HepG2 (cell line): ENCODE data around the gene PPP2R5C. TPM values are rescaled to one million over a fixed set of nuclear protein-coding genes. Genes with fewer than 3 reads are reported as not detected.

Experiments
- ADNP ChIP-seq: sonication (generic); formaldehyde crosslinking; IDR thresholded peaks from 2 replicates; pipeline ENCODE4 v1.4.0; 2020; ENCODE audit warnings: missing genetic modification reagents
- AGO1 ChIP-seq: fragments of 200-400 bp; formaldehyde crosslinking; IDR thresholded peaks from 2 replicates; pipeline ENCODE4 v1.6.1; 2017; ENCODE audit warnings: mild to moderate bottlenecking, low read depth, low read length, moderate library complexity; ENCODE audit not compliant: poor library complexity, severe bottlenecking
- HOXA7 ChIP-seq: sonication (generic); formaldehyde crosslinking; IDR thresholded peaks from 2 replicates; pipeline ENCODE4 v1.8.1; 2022; ENCODE audit warnings: mild to moderate bottlenecking, missing genetic modification reagents, moderate library complexity
- NRL ChIP-seq: sonication (generic); formaldehyde crosslinking; IDR thresholded peaks from 2 replicates; pipeline ENCODE4 v1.5.0; 2020; ENCODE audit warnings: missing genetic modification reagents, mild to moderate bottlenecking, moderate library complexity, borderline replicate concordance
- SETDB1 ChIP-seq: sonication (generic); formaldehyde crosslinking; IDR thresholded peaks from 2 replicates; pipeline ENCODE4 v1.5.1; 2020; ENCODE audit warnings: missing genetic modification reagents, mild to moderate bottlenecking, borderline replicate concordance
- SNAI1 ChIP-seq: sonication (generic); formaldehyde crosslinking; IDR thresholded peaks from 2 replicates; pipeline ENCODE4 v1.5.0; 2020; ENCODE audit warnings: mild to moderate bottlenecking, missing genetic modification reagents, borderline replicate concordance
- ZBTB7B ChIP-seq: sonication (generic); formaldehyde crosslinking; IDR thresholded peaks from 2 replicates; pipeline ENCODE4 v1.4.0; 2020; ENCODE audit warnings: missing genetic modification reagents
- ZFP90 ChIP-seq: sonication (generic); formaldehyde crosslinking; IDR thresholded peaks from 2 replicates; pipeline ENCODE4 v1.8.0; 2022; ENCODE audit warnings: missing genetic modification reagents, mild to moderate bottlenecking, inconsistent platforms, borderline replicate concordance
- ZNF224 ChIP-seq: sonication (generic); formaldehyde crosslinking; IDR thresholded peaks from 2 replicates; pipeline ENCODE4 v1.5.0; 2020; ENCODE audit warnings: mild to moderate bottlenecking, missing genetic modification reagents
- ZNF468 ChIP-seq: sonication (generic); formaldehyde crosslinking; IDR thresholded peaks from 2 replicates; pipeline ENCODE4 v1.8.0; 2022; ENCODE audit warnings: mild to moderate bottlenecking, moderate library complexity, missing genetic modification reagents
- ZNF605 ChIP-seq: sonication (generic); formaldehyde crosslinking; IDR thresholded peaks from 2 replicates; pipeline ENCODE4 v1.8.0; 2022; ENCODE audit warnings: mild to moderate bottlenecking, missing genetic modification reagents
- polyA plus RNA-seq, 8 experiments: library from polyadenylated mRNA; depleted of rRNA in 3 of 8; stranded (reverse) in 7 of 8; unstranded in 1 of 8; fragments of >200 nt; fragmentation: Illumina TruSeq in 4 of 8; extraction: Trizol in 4 of 8; gene quantifications; 2 replicates each; pipeline versions ENCODE4 v1.2.1 to v1.2.3, GENCODE V29; 2011 to 2016; ENCODE audit warnings: low read depth in 4 of 8, missing spikeins in 1 of 8, mixed read lengths in 1 of 8; ENCODE audit not compliant: insufficient read depth in 1 of 8
- total RNA-seq, 5 experiments: library from RNA; depleted of rRNA; stranded (reverse); fragments of >200 nt; fragmentation: Illumina TruSeq; extraction: Trizol; gene quantifications; 2 replicates each; pipeline ENCODE4 v1.2.3, GENCODE V29; 2016; ENCODE audit warnings: low read depth in 1 of 5
- TF ChIP-seq, protein P1 (sequence below): sonication (generic); formaldehyde crosslinking; IDR thresholded peaks from 2 replicates; pipeline ENCODE4 v1.4.0; 2020; ENCODE audit warnings: missing genetic modification reagents, borderline replicate concordance
- TF ChIP-seq, protein P2 (sequence below): sonication (generic); formaldehyde crosslinking; IDR thresholded peaks from 2 replicates; pipeline ENCODE4 v1.5.1; 2020; ENCODE audit warnings: mild to moderate bottlenecking, missing genetic modification reagents, moderate library complexity
- TF ChIP-seq, protein P3 (sequence below): sonication (generic); formaldehyde crosslinking; IDR thresholded peaks from 2 replicates; pipeline ENCODE4 v1.5.1; 2020; ENCODE audit warnings: missing genetic modification reagents, mild to moderate bottlenecking, borderline replicate concordance
- TF ChIP-seq, protein P4 (sequence below): sonication (generic); formaldehyde crosslinking; IDR thresholded peaks from 2 replicates; pipeline ENCODE4 v1.4.0; 2020; ENCODE audit warnings: missing genetic modification reagents; ENCODE audit errors: not compliant biosample characterization
- TF ChIP-seq, protein P5 (sequence below): conservative IDR thresholded peaks from 2 replicates; pipeline ENCODE4 v1.6.1; 2018; ENCODE audit warnings: missing genetic modification reagents
- TF ChIP-seq, protein P6 (sequence below): IDR thresholded peaks from 2 replicates; pipeline ENCODE4 v1.6.1; 2016; ENCODE audit warnings: missing genetic modification reagents, missing compliant biosample characterization
- TF ChIP-seq, protein P7 (sequence below): IDR thresholded peaks from 2 replicates; pipeline ENCODE4 v1.6.1; 2016; ENCODE audit warnings: missing compliant biosample characterization, missing genetic modification reagents, borderline replicate concordance

The PPP2R5C gene
- total and polyA plus RNA-seq, 2 of the 13 experiments (the other 11 are each of a cell fraction or from before 2014, with no cell fraction given), result 74.3 to 78.5 TPM

DNA sequence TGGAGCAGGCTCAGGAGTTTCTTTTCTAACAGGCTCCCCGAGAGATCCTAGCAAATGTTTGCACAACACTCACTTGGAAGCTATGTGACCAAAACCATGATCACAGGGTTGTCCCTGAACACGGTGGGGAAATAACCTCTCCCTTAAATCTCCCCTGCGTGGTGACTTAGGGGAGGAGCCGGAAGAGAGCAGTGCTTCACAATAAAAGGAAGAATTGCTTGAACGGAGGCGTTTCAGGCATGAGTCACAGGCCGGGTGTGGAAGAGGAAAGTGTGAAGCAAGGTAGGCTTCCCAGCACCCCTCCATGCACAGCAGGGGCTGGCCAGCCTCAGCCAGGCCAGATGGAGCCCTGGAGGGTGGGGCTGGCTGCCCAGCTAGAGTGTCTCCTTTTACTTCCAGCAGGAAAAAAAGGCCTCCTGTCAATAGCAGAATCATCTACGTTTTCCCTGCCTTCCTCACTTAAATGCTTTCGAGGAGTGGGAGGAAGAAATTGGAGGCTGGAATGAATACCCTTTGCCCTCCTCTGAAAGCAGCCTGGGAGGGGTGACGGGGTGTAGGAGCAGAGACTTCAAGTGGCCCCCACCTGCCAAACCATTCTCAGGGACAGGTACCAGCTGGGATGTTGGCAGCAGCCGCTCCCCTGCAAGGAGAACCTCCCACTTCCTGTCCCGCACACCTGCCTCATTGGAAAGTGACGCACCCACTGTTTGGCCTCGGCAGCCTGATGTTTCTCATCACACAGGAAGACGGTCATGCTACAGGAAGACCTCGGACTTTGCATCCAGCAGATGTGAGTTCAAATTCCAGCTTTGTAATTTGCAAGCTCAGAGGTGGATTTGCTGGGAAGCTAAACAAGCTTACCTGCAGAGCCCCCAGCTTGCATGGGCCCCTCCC lies 30.1 kb upstream of the PPP2R5C start (continued):
- TF ChIP-seq, protein P1, sequence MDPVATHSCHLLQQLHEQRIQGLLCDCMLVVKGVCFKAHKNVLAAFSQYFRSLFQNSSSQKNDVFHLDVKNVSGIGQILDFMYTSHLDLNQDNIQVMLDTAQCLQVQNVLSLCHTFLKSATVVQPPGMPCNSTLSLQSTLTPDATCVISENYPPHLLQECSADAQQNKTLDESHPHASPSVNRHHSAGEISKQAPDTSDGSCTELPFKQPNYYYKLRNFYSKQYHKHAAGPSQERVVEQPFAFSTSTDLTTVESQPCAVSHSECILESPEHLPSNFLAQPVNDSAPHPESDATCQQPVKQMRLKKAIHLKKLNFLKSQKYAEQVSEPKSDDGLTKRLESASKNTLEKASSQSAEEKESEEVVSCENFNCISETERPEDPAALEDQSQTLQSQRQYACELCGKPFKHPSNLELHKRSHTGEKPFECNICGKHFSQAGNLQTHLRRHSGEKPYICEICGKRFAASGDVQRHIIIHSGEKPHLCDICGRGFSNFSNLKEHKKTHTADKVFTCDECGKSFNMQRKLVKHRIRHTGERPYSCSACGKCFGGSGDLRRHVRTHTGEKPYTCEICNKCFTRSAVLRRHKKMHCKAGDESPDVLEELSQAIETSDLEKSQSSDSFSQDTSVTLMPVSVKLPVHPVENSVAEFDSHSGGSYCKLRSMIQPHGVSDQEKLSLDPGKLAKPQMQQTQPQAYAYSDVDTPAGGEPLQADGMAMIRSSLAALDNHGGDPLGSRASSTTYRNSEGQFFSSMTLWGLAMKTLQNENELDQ, result no peak
- TF ChIP-seq NRL (CRISPR knock-in tag) (no peak), ZNF224 (CRISPR knock-in tag) (no peak), SETDB1 (CRISPR knock-in tag) (no peak), AGO1 (no peak), ZNF605 (CRISPR knock-in tag) (peak; percentile 66; the same call in 1 of the 2 replicates), ADNP (no peak), ZBTB7B (no peak), HOXA7 (CRISPR knock-in tag) (no peak), SNAI1 (CRISPR knock-in tag) (no peak), ZFP90 (CRISPR knock-in tag) (no peak), ZNF468 (no peak)
- TF ChIP-seq, protein P2, sequence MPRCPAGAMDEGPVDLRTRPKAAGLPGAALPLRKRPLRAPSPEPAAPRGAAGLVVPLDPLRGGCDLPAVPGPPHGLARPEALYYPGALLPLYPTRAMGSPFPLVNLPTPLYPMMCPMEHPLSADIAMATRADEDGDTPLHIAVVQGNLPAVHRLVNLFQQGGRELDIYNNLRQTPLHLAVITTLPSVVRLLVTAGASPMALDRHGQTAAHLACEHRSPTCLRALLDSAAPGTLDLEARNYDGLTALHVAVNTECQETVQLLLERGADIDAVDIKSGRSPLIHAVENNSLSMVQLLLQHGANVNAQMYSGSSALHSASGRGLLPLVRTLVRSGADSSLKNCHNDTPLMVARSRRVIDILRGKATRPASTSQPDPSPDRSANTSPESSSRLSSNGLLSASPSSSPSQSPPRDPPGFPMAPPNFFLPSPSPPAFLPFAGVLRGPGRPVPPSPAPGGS, result no peak
- TF ChIP-seq, protein P3, sequence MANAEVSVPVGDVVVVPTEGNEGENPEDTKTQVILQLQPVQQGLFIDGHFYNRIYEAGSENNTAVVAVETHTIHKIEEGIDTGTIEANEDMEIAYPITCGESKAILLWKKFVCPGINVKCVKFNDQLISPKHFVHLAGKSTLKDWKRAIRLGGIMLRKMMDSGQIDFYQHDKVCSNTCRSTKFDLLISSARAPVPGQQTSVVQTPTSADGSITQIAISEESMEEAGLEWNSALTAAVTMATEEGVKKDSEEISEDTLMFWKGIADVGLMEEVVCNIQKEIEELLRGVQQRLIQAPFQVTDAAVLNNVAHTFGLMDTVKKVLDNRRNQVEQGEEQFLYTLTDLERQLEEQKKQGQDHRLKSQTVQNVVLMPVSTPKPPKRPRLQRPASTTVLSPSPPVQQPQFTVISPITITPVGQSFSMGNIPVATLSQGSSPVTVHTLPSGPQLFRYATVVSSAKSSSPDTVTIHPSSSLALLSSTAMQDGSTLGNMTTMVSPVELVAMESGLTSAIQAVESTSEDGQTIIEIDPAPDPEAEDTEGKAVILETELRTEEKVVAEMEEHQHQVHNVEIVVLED (CRISPR knock-in tag), result no peak
- TF ChIP-seq, protein P4, sequence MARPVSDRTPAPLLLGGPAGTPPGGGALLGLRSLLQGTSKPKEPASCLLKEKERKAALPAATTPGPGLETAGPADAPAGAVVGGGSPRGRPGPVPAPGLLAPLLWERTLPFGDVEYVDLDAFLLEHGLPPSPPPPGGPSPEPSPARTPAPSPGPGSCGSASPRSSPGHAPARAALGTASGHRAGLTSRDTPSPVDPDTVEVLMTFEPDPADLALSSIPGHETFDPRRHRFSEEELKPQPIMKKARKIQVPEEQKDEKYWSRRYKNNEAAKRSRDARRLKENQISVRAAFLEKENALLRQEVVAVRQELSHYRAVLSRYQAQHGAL (CRISPR knock-in tag), result no peak
- TF ChIP-seq, protein P5, sequence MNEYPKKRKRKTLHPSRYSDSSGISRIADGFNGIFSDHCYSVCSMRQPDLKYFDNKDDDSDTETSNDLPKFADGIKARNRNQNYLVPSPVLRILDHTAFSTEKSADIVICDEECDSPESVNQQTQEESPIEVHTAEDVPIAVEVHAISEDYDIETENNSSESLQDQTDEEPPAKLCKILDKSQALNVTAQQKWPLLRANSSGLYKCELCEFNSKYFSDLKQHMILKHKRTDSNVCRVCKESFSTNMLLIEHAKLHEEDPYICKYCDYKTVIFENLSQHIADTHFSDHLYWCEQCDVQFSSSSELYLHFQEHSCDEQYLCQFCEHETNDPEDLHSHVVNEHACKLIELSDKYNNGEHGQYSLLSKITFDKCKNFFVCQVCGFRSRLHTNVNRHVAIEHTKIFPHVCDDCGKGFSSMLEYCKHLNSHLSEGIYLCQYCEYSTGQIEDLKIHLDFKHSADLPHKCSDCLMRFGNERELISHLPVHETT (CRISPR knock-in tag), result no peak
- TF ChIP-seq, protein P6, sequence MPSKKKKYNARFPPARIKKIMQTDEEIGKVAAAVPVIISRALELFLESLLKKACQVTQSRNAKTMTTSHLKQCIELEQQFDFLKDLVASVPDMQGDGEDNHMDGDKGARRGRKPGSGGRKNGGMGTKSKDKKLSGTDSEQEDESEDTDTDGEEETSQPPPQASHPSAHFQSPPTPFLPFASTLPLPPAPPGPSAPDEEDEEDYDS (CRISPR knock-in tag), result peak; percentile 93
- TF ChIP-seq, protein P7, sequence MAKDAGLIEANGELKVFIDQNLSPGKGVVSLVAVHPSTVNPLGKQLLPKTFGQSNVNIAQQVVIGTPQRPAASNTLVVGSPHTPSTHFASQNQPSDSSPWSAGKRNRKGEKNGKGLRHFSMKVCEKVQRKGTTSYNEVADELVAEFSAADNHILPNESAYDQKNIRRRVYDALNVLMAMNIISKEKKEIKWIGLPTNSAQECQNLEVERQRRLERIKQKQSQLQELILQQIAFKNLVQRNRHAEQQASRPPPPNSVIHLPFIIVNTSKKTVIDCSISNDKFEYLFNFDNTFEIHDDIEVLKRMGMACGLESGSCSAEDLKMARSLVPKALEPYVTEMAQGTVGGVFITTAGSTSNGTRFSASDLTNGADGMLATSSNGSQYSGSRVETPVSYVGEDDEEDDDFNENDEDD (CRISPR knock-in tag), result peak; percentile 21; the same call in 1 of the 2 replicates
